Panc1 (cell line): ENCODE data around the gene SYCP2L.

Source experiments
- POLR2AphosphoS5 ChIP-seq: IDR thresholded peaks from 2 replicates; pipeline ENCODE4 v1.6.1; 2012; ENCODE audit warnings: mild to moderate bottlenecking, low read depth, low read length, moderate library complexity
- TF ChIP-seq, protein P1 (sequence below): fragments of 450-650 bp; IDR thresholded peaks from 2 replicates; pipeline ENCODE4 v1.5.1; 2017; ENCODE audit warnings: mild to moderate bottlenecking

DNA sequence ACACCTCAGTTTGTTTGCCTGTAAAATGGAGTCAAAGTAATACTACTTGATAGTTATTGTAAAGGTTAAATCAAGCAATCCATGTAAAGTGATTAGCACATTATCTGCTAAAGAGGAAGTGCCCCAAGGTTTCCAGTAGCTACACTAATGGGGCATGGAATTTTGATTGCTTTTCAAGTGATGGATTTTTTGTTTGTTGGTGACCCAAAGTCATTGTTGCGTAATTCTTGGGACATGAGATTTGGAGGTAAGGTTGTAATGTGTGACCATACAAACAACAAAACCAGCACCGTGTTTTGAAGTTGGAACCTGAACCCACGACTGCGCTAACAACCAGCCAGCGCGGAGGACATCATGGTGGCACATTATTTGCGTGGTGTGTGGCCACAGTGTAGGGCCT is 17.2 kb downstream of the SYCP2L start:
- TF ChIP-seq, protein P1, sequence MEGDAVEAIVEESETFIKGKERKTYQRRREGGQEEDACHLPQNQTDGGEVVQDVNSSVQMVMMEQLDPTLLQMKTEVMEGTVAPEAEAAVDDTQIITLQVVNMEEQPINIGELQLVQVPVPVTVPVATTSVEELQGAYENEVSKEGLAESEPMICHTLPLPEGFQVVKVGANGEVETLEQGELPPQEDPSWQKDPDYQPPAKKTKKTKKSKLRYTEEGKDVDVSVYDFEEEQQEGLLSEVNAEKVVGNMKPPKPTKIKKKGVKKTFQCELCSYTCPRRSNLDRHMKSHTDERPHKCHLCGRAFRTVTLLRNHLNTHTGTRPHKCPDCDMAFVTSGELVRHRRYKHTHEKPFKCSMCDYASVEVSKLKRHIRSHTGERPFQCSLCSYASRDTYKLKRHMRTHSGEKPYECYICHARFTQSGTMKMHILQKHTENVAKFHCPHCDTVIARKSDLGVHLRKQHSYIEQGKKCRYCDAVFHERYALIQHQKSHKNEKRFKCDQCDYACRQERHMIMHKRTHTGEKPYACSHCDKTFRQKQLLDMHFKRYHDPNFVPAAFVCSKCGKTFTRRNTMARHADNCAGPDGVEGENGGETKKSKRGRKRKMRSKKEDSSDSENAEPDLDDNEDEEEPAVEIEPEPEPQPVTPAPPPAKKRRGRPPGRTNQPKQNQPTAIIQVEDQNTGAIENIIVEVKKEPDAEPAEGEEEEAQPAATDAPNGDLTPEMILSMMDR: no peak
- TF ChIP-seq POLR2AphosphoS5: no peak
